ENCODE data around the gene CEP295NL. TPM values are rescaled to one million over a fixed set of nuclear protein-coding genes. Genes with fewer than 3 reads are reported as not detected.

CEP295NL gene
- polyA plus RNA-seq, 3 donors, result 0.38 to 0.81 TPM; not detected in 1

DNA sequence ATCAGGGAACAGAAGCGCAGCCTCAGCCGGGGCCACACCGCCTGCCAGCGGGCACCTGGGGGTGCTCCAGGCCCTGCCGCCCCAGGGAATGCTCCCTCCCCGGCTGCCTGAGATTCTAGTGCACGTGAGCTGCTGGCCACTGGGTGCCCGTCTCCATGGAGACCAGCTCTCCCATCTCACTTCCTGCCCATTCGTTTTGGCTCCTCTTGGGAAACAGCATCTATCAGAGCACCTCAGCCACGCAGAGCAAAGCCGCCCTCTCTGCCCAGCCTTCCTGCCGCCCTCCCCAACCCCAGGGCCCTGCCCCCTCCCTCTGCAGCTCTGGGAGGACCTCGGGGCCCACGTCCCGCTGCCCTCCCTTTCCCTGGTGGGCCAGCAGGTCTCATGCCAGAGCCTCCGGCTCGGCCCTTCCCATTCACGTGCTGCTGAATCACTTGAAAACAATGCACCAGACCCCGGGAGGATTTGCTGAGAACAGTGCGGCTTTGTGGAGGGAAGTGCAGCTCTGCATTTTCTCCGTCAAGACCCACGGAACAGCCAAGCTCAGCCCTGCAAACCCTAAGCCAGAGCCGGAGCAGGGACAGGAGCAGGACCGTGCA is 19.4 kb downstream of the CEP295NL start:
- TF ChIP-seq, protein P1, sequence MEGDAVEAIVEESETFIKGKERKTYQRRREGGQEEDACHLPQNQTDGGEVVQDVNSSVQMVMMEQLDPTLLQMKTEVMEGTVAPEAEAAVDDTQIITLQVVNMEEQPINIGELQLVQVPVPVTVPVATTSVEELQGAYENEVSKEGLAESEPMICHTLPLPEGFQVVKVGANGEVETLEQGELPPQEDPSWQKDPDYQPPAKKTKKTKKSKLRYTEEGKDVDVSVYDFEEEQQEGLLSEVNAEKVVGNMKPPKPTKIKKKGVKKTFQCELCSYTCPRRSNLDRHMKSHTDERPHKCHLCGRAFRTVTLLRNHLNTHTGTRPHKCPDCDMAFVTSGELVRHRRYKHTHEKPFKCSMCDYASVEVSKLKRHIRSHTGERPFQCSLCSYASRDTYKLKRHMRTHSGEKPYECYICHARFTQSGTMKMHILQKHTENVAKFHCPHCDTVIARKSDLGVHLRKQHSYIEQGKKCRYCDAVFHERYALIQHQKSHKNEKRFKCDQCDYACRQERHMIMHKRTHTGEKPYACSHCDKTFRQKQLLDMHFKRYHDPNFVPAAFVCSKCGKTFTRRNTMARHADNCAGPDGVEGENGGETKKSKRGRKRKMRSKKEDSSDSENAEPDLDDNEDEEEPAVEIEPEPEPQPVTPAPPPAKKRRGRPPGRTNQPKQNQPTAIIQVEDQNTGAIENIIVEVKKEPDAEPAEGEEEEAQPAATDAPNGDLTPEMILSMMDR (IDR thresholded peaks at IDR 0.05), result peak; percentile 8
- intact Hi-C loops (cut with micrococcal nuclease), result loop anchor here (1.0 to 5.0 kb wide), 3 partner anchors 21 to 39 kb away; no protein-coding TSS in a partner anchor
- Mint-ChIP-seq H3K36me3 (peaks cover 40 to 60% of the 10 kb centered on the region in 2 donors), H3K9me3 (peaks cover 0 to 1% (median 0%) of the 10 kb centered on the region in 7 donors), H3K4me1 (peaks cover 76% of the 10 kb centered on the region), H3K27me3 (ENCODE audit: low read depth in 3 of 3) (peaks cover 0 to 2% (median 2%) of the 10 kb centered on the region in 3 donors), H3K27ac (peak overlapping the region; percentile 97 to 99 (median 98)), H3K4me3 (peak overlapping the region; percentile 70 to 79)
- Histone ChIP-seq H3K4me2 (replicated peaks; ENCODE audit: extremely low read depth, low read length, poor library complexity, severe bottlenecking) (peak overlapping the region; percentile 71), H3K9ac (ENCODE audit: insufficient read depth, low read length, poor library complexity, severe bottlenecking) (peak overlapping the region; percentile 83), H3K4me1 (ENCODE audit: control insufficient read depth in 1 of 2, insufficient read depth in 2 of 2, low read length in 2 of 2) (peaks cover 75 to 91% of the 10 kb centered on the region in 2 donors), H3K4me3 (replicated peaks in 1 of 3; ENCODE audit: low read depth in 2 of 3, low read length in 3 of 3) (peak overlapping the region in 2 of 3 experiments; percentile 14 to 59), H3K79me2 (ENCODE audit: insufficient read depth, low read length) (peaks cover 92% of the 10 kb centered on the region), H2AFZ (ENCODE audit: insufficient read depth, low read depth, low read length, poor library complexity, severe bottlenecking) (peak overlapping the region; percentile 46), H3K9me3 (replicated peaks in 1 of 2; ENCODE audit: control insufficient read depth in 1 of 2, insufficient read depth in 1 of 2, low read length in 2 of 2) (no peaks in the 10 kb centered on the region), H3K27me3 (ENCODE audit: control insufficient read depth in 2 of 2, insufficient read depth in 2 of 2, low read length in 2 of 2) (no peaks in the 10 kb centered on the region), H4K20me1 (ENCODE audit: insufficient read depth, low read length) (peaks cover 60% of the 10 kb centered on the region), H3K27ac (ENCODE audit: low read depth in 1 of 2, low read length in 2 of 2) (peak overlapping the region; percentile 96 to 98), H3K36me3 (replicated peaks in 1 of 2; ENCODE audit: control insufficient read depth in 1 of 2, insufficient read depth in 2 of 2, low read length in 2 of 2) (peaks cover 10 to 38% of the 10 kb centered on the region in 2 donors)
- WGBS (ENCODE audit: insufficient coverage), result 2% methylated on average over 21 of the region's 24 CpGs
- peak; percentile 78 to 88 (median 86) for DNase-seq

- Histone ChIP-seq H3K27me3 (ENCODE audit: control insufficient read depth in 2 of 2, insufficient read depth in 2 of 2, low read length in 2 of 2) (no peaks in the 10 kb centered on the region), H3K9me3 (replicated peaks in 1 of 2; ENCODE audit: control insufficient read depth in 1 of 2, insufficient read depth in 1 of 2, low read length in 2 of 2) (no peaks in the 10 kb centered on the region), H3K4me2 (replicated peaks; ENCODE audit: extremely low read depth, low read length, poor library complexity, severe bottlenecking) (peak overlapping the region; percentile 71), H4K20me1 (ENCODE audit: insufficient read depth, low read length) (peaks cover 64% of the 10 kb centered on the region), H3K36me3 (replicated peaks in 1 of 2; ENCODE audit: control insufficient read depth in 1 of 2, insufficient read depth in 2 of 2, low read length in 2 of 2) (peaks cover 10 to 43% of the 10 kb centered on the region in 2 donors), H3K4me1 (ENCODE audit: control insufficient read depth in 1 of 2, insufficient read depth in 2 of 2, low read length in 2 of 2) (peaks cover 71 to 86% of the 10 kb centered on the region in 2 donors), H3K4me3 (replicated peaks in 1 of 3; ENCODE audit: low read depth in 2 of 3, low read length in 3 of 3) (peak overlapping the region in 1 of 3 experiments; percentile 59), H2AFZ (ENCODE audit: insufficient read depth, low read depth, low read length, poor library complexity, severe bottlenecking) (peak overlapping the region; percentile 46), H3K9ac (ENCODE audit: insufficient read depth, low read length, poor library complexity, severe bottlenecking) (peak overlapping the region; percentile 83), H3K79me2 (ENCODE audit: insufficient read depth, low read length) (peaks cover 92% of the 10 kb centered on the region), H3K27ac (ENCODE audit: low read depth in 1 of 2, low read length in 2 of 2) (peak overlapping the region; percentile 96 to 98)
- TF ChIP-seq, protein P1 (IDR thresholded peaks at IDR 0.05), result no peak
- H3K36me3 Mint-ChIP-seq, result peaks cover 42 to 60% of the 10 kb centered on the region in 2 donors
- peaks cover 72% of the 10 kb centered on the region for H3K4me1 Mint-ChIP-seq
- peak overlapping the region; percentile 97 to 99 (median 98) for H3K27ac Mint-ChIP-seq
- peak overlapping the region; percentile 70 to 79 for H3K4me3 Mint-ChIP-seq
- 2% methylated on average over 6 of the region's 10 CpGs for WGBS (ENCODE audit: insufficient coverage)
- DNase-seq, result peak; percentile 96 to 98 (median 97)
- intact Hi-C loops (cut with micrococcal nuclease), result loop anchor here (1.0 to 5.0 kb wide), 3 partner anchors 21 to 39 kb away; no protein-coding TSS in a partner anchor
- peaks cover 0 to 2% (median 0%) of the 10 kb centered on the region in 7 donors for H3K9me3 Mint-ChIP-seq
- H3K27me3 Mint-ChIP-seq (ENCODE audit: low read depth in 3 of 3), result peaks cover 0 to 2% (median 2%) of the 10 kb centered on the region in 3 donors
These were observed 19.9 kb downstream of the CEP295NL start for GRCh38 chr17:78883089-78883532.

Data from CD14-positive monocyte (primary cell).